H1 (cell line): ENCODE measurements around the gene PHYHD1. TPM values are rescaled to one million over a fixed set of nuclear protein-coding genes. Genes with fewer than 3 reads are reported as not detected.

ENCODE experiments used
- CTCF ChIA-PET: fragments of 300-600 bp; sonication (Branson Sonifier 250); formaldehyde crosslinking; loops from one replicate; lab custom pipeline; 2021; ENCODE audit not compliant: partially characterized antibody; lab: Charles Lee
- POLR2A ChIA-PET: fragments of 300-600 bp; sonication (Branson Sonifier 250); formaldehyde crosslinking; loops from one replicate; lab custom pipeline; 2021; ENCODE audit warnings: inconsistent platforms; ENCODE audit not compliant: partially characterized antibody; lab: Charles Lee
- DNase-seq, 2 experiments: peaks; one replicate each; pipeline versions ENCODE4 v3.0.0 to v3.0.0-alpha.2; 2010 to 2022; ENCODE audit warnings: low spot score in 2 of 2, low read depth in 1 of 2, mixed read lengths in 1 of 2
- FAIRE-seq: peaks from 2 replicates; lab custom pipeline; 2011; peaks lifted over from hg19 to GRCh38; lab: Jason Lieb, UNC
- H2AFZ ChIP-seq: 2 replicates; pipeline ENCODE4 v1.8.1; 2012; ENCODE audit warnings: low read length, inconsistent platforms
- H2AK5ac ChIP-seq: 2 replicates; pipeline ENCODE4 v1.6.1; 2013; ENCODE audit warnings: low read depth, low read length
- H2BK120ac ChIP-seq: replicated peaks from 2 replicates; pipeline ENCODE3; 2013; ENCODE audit warnings: low read depth, low read length, inconsistent platforms
- H2BK12ac ChIP-seq: 2 replicates; pipeline ENCODE4 v1.6.1; 2013; ENCODE audit warnings: low read depth, low read length
- H2BK15ac ChIP-seq: 2 replicates; pipeline ENCODE4 v1.6.1; 2013; ENCODE audit warnings: low read length
- H2BK20ac ChIP-seq: 2 replicates; pipeline ENCODE4 v1.6.1; 2013; ENCODE audit warnings: low read length
- H2BK5ac ChIP-seq: 2 replicates; pipeline ENCODE4 v1.6.1; 2013; ENCODE audit warnings: low read depth, low read length
- H3K14ac ChIP-seq: 2 replicates; pipeline ENCODE4 v1.6.1; 2013; ENCODE audit warnings: inconsistent platforms; ENCODE audit not compliant: insufficient read length
- H3K18ac ChIP-seq: 2 replicates; pipeline ENCODE4 v1.6.1; 2013; ENCODE audit warnings: low read length; ENCODE audit errors: extremely low read depth
- H3K23ac ChIP-seq: 2 replicates; pipeline ENCODE4 v1.6.1; 2013; ENCODE audit warnings: inconsistent platforms; ENCODE audit not compliant: insufficient read length
- H3K23me2 ChIP-seq: 2 replicates; pipeline ENCODE4 v1.6.1; 2013; ENCODE audit warnings: low read depth, low read length
- H3K27ac ChIP-seq: 2 replicates; pipeline ENCODE4 v1.6.1; 2011; ENCODE audit warnings: low read depth, low read length, inconsistent platforms
- H3K27me3 ChIP-seq, 4 experiments: replicated peaks in 1 of 4; 1 replicate in 1 of 4; 2 replicates in 3 of 4; pipeline versions ENCODE4 v1.6.1 to v1.8.1; 2011 to 2013; ENCODE audit warnings: low read length in 3 of 4, mild to moderate bottlenecking in 3 of 4, inconsistent platforms in 2 of 4, mixed read lengths in 2 of 4, moderate library complexity in 1 of 4; ENCODE audit not compliant: control insufficient read depth in 3 of 4, insufficient read depth in 3 of 4; ENCODE audit errors: extremely low read depth in 1 of 4
- H3K36me3 ChIP-seq, 4 experiments: 2 replicates each; pipeline versions ENCODE4 v1.6.1 to v1.8.1; 2011 to 2013; ENCODE audit warnings: mild to moderate bottlenecking in 4 of 4, low read length in 3 of 4, moderate library complexity in 2 of 4, control low read depth in 1 of 4, inconsistent platforms in 1 of 4; ENCODE audit not compliant: insufficient read depth in 4 of 4, control insufficient read depth in 2 of 4
- H3K4ac ChIP-seq: replicated peaks from 2 replicates; pipeline ENCODE3; 2013; ENCODE audit warnings: low read length, low read depth, mixed read lengths, inconsistent platforms; ENCODE audit not compliant: insufficient read length
- H3K4me1 ChIP-seq, 4 experiments: replicated peaks in 1 of 4; 1 replicate in 1 of 4; 2 replicates in 3 of 4; pipeline versions ENCODE4 v1.6.1 to v1.8.1; 2011 to 2013; ENCODE audit warnings: low read length in 3 of 4, inconsistent platforms in 2 of 4, mixed read lengths in 1 of 4; ENCODE audit not compliant: insufficient read depth in 4 of 4, control insufficient read depth in 3 of 4
- H3K4me2 ChIP-seq, 2 experiments: 2 replicates each; pipeline versions ENCODE4 v1.6.1 to v1.8.1; 2011 to 2013; ENCODE audit warnings: low read depth in 2 of 2, low read length in 2 of 2, control low read depth in 1 of 2, inconsistent platforms in 1 of 2, mild to moderate bottlenecking in 1 of 2; ENCODE audit not compliant: insufficient read depth in 1 of 2
- H3K4me3 ChIP-seq, 4 experiments: fragments of 200-600, 300-600 bp in 1 of 4; sonication (generic), shearing (Covaris generic), sonication (Bioruptor Twin) in 1 of 4; 2 replicates each; pipeline versions ENCODE4 v1.5.1 to v1.8.1; 2011 to 2016; ENCODE audit warnings: low read length in 4 of 4, low read depth in 3 of 4, control low read depth in 2 of 4, inconsistent platforms in 2 of 4, mild to moderate bottlenecking in 2 of 4, mixed read lengths in 1 of 4, moderate library complexity in 1 of 4; ENCODE audit not compliant: insufficient read depth in 2 of 4; ENCODE audit errors: extremely low read depth in 1 of 4
- H3K56ac ChIP-seq: replicated peaks from 2 replicates; pipeline ENCODE3; 2013; ENCODE audit warnings: low read depth, mild to moderate bottlenecking, mixed read lengths, low read length, inconsistent platforms; ENCODE audit not compliant: insufficient read length
- H3K79me1 ChIP-seq: 2 replicates; pipeline ENCODE4 v1.6.1; 2013; ENCODE audit warnings: low read depth, low read length, control low read depth
- H3K79me2 ChIP-seq, 2 experiments: 2 replicates each; pipeline versions ENCODE4 v1.6.1 to v1.8.1; 2012 to 2013; ENCODE audit warnings: low read length in 2 of 2, mild to moderate bottlenecking in 2 of 2, inconsistent platforms in 1 of 2; ENCODE audit not compliant: insufficient read depth in 2 of 2, control insufficient read depth in 1 of 2
- H3K9ac ChIP-seq, 4 experiments: replicated peaks in 1 of 4; 1 replicate in 1 of 4; 2 replicates in 3 of 4; pipeline versions ENCODE4 v1.6.1 to v1.8.1; 2011 to 2013; ENCODE audit warnings: low read depth in 3 of 4, low read length in 3 of 4, control low read depth in 2 of 4, mild to moderate bottlenecking in 2 of 4, moderate library complexity in 2 of 4, inconsistent platforms in 1 of 4; ENCODE audit errors: extremely low read depth in 1 of 4
- H3K9me3 ChIP-seq, 2 experiments: 2 replicates each; pipeline versions ENCODE4 v1.6.1 to v1.8.1; 2012 to 2013; ENCODE audit warnings: mild to moderate bottlenecking in 2 of 2, moderate library complexity in 2 of 2, control low read depth in 1 of 2, inconsistent platforms in 1 of 2, low read depth in 1 of 2, low read length in 1 of 2, mixed read lengths in 1 of 2; ENCODE audit not compliant: insufficient read depth in 2 of 2
- H4K20me1 ChIP-seq, 2 experiments: replicated peaks in 1 of 2; 2 replicates each; pipeline versions ENCODE3 to v1.8.1; 2011 to 2013; ENCODE audit warnings: inconsistent platforms in 2 of 2, low read length in 2 of 2, mild to moderate bottlenecking in 1 of 2; ENCODE audit not compliant: insufficient read depth in 2 of 2, control insufficient read depth in 1 of 2
- H4K5ac ChIP-seq: 2 replicates; pipeline ENCODE4 v1.6.1; 2013; ENCODE audit warnings: low read length, low read depth, mixed read lengths, inconsistent platforms; ENCODE audit not compliant: insufficient read length
- H4K8ac ChIP-seq: 2 replicates; pipeline ENCODE4 v1.8.0; 2013; ENCODE audit warnings: mild to moderate bottlenecking, moderate library complexity, low read length, inconsistent platforms; ENCODE audit not compliant: insufficient read depth; ENCODE audit errors: extremely low read depth
- H4K91ac ChIP-seq: replicated peaks from 2 replicates; pipeline ENCODE3; 2013; ENCODE audit warnings: low read length, mixed read lengths, inconsistent platforms; ENCODE audit not compliant: insufficient read length
- BACH1 ChIP-seq: IDR thresholded peaks from 2 replicates; pipeline ENCODE4 v1.6.1; 2012; ENCODE audit warnings: low read length, improper control_type of control experiment
- EP300 ChIP-seq, 2 experiments: IDR thresholded peaks; 1 replicate in 1 of 2; 2 replicates in 1 of 2; pipeline ENCODE4 v1.6.1; 2011 to 2012; ENCODE audit warnings: low read depth in 2 of 2, low read length in 2 of 2, mild to moderate bottlenecking in 2 of 2, borderline replicate concordance in 1 of 2, inconsistent platforms in 1 of 2, moderate library complexity in 1 of 2
- FOSL1 ChIP-seq: IDR thresholded peaks from 2 replicates; pipeline ENCODE4 v1.6.1; 2011; ENCODE audit warnings: mild to moderate bottlenecking, low read depth, low read length, moderate library complexity; ENCODE audit not compliant: insufficient read depth
- GABPA ChIP-seq: IDR thresholded peaks from 2 replicates; pipeline ENCODE4 v1.6.1; 2011; ENCODE audit warnings: mild to moderate bottlenecking, low read length, moderate library complexity, borderline replicate concordance; ENCODE audit not compliant: insufficient read depth
- HDAC2 ChIP-seq, 2 experiments: fragments of 300-600 bp in 1 of 2; sonication (generic) in 1 of 2; IDR thresholded peaks; 2 replicates each; pipeline ENCODE4 v1.6.1; 2011 to 2012; ENCODE audit warnings: low read depth in 2 of 2, low read length in 2 of 2, mild to moderate bottlenecking in 2 of 2, moderate library complexity in 2 of 2, borderline replicate concordance in 1 of 2, inconsistent platforms in 1 of 2
- MAFK ChIP-seq: IDR thresholded peaks from 2 replicates; pipeline ENCODE4 v1.6.1; 2012; ENCODE audit warnings: low read depth, mild to moderate bottlenecking, improper control_type of control experiment, low read length
- POLR2A ChIP-seq, 2 experiments: IDR thresholded peaks; 1 replicate in 1 of 2; 2 replicates in 1 of 2; pipeline ENCODE4 v1.6.1; 2011; ENCODE audit warnings: low read depth in 2 of 2, low read length in 2 of 2, mild to moderate bottlenecking in 2 of 2; ENCODE audit errors: control extremely low read depth in 1 of 2
- POU5F1 ChIP-seq: IDR thresholded peaks from 2 replicates; pipeline ENCODE4 v1.6.1; 2011; ENCODE audit warnings: low read depth, mild to moderate bottlenecking, low read length, moderate library complexity
- SAP30 ChIP-seq: fragments of 300-600 bp; sonication (generic); IDR thresholded peaks from 2 replicates; pipeline ENCODE4 v1.7.1; 2012; ENCODE audit warnings: low read length, moderate library complexity, mild to moderate bottlenecking, inconsistent platforms; ENCODE audit not compliant: insufficient read depth, insufficient replicate concordance
- WGBS, 2 experiments: shearing (Covaris generic) in 1 of 2; methylation state at CpG; one replicate each; pipeline versions ENCODE4 v1.1.6 to v1.1.7; 2013 to 2015; ENCODE audit warnings: low lambda C conversion rate in 2 of 2, mixed read lengths in 2 of 2, inconsistent platforms in 1 of 2, low coverage in 1 of 2, missing lambda C conversion rate in 1 of 2; ENCODE audit not compliant: insufficient replicate concordance in 2 of 2, insufficient coverage in 1 of 2, insufficient read length in 1 of 2; ENCODE audit errors: extremely low coverage in 1 of 2, missing lambda C conversion rate in 1 of 2; 5-methylcytosine and 5-hydroxymethylcytosine counted together
- polyA plus RNA-seq, 7 experiments: library from polyadenylated mRNA; depleted of rRNA in 3 of 7; stranded (reverse) in 5 of 7; unstranded in 2 of 7; fragments of >200 nt in 5 of 7; fragments of 200-250 nt in 2 of 7; gene quantifications; 1 replicate in 5 of 7; 2 replicates in 1 of 7; 4 replicates in 1 of 7; pipeline versions ENCODE4 v1.2.1 to v1.2.3, GENCODE V29; 2011 to 2013; ENCODE audit warnings: missing spikeins in 2 of 7, mixed read lengths in 2 of 7
- total RNA-seq: library from RNA; stranded (reverse); fragmentation: NEBNext Ultra II Directional; extraction: Animal tissue kit (Norgen Biotek cat#: 25700); gene quantifications from 2 replicates; pipeline ENCODE4 v1.2.1, GENCODE V29; 2021

PHYHD1 gene
- total and polyA plus RNA-seq, 2 of the 8 experiments (the other 6 are each of a cell fraction or from before 2014, with no cell fraction given), result 14.1 to 25.6 TPM

- H3K56ac ChIP-seq, result no peak overlapping the region
- no peak overlapping the region for H4K8ac ChIP-seq
- no peak overlapping the region for H3K18ac ChIP-seq
- POLR2A ChIA-PET, result no interaction called here
- H3K23ac ChIP-seq, result no peak overlapping the region
- H3K4ac ChIP-seq, result no peak overlapping the region
- 91% methylated on average over 4 of the region's 4 CpGs; no CpG with 5 or more reads in 1 of the 2 experiments for WGBS, 2 experiments
- H3K36me3 ChIP-seq, result peaks cover 13 to 68% (median 50%) of the 10 kb centered on the region in 4 experiments
- no peak overlapping the region for H2BK15ac ChIP-seq
- H3K14ac ChIP-seq, result no peak overlapping the region
- no peak overlapping the region for H2BK20ac ChIP-seq
- H4K5ac ChIP-seq, result no peak overlapping the region
- no peak overlapping the region for H3K27ac ChIP-seq
- no peaks in the 10 kb centered on the region for H4K20me1 ChIP-seq
- H3K79me1 ChIP-seq, result no peaks in the 10 kb centered on the region
- H3K9me3 ChIP-seq, result no peaks in the 10 kb centered on the region
- H3K23me2 ChIP-seq, result no peaks in the 10 kb centered on the region
- H3K4me1 ChIP-seq, result no peaks in the 10 kb centered on the region
- no peak overlapping the region for H3K9ac ChIP-seq
- H3K4me3 ChIP-seq, result no peak overlapping the region
- H2BK12ac ChIP-seq, result no peak overlapping the region
- FAIRE-seq (no peak), DNase-seq (no peak)
- H3K27me3 ChIP-seq, result no peaks in the 10 kb centered on the region
- H4K91ac ChIP-seq, result no peak overlapping the region
- no peak overlapping the region for H3K4me2 ChIP-seq
- no peaks in the 10 kb centered on the region for H3K79me2 ChIP-seq
- H2BK5ac ChIP-seq, result no peak overlapping the region
- TF ChIP-seq EP300 (IDR thresholded peaks at IDR 0.05; ENCODE audit: borderline replicate concordance in 1 of 2, low read depth in 2 of 2, low read length in 2 of 2) (no peak), BACH1 (no peak), POU5F1 (no peak), GABPA (no peak), HDAC2 (IDR thresholded peaks at IDR 0.05; ENCODE audit: borderline replicate concordance in 1 of 2, low read depth in 2 of 2, low read length in 2 of 2) (no peak), FOSL1 (no peak), MAFK (no peak), SAP30 (no peak), POLR2A (IDR thresholded peaks at IDR 0.05; ENCODE audit: control extremely low read depth in 1 of 2, low read depth in 2 of 2, low read length in 2 of 2) (no peak)
- H2AFZ ChIP-seq, result no peak overlapping the region
- CTCF ChIA-PET, result interaction anchor here (0.7 to 1.3 kb wide), 3 partner anchors 34 to 361 kb away, joined by 3 read pairs; no protein-coding TSS in a partner anchor
- no peak overlapping the region for H2BK120ac ChIP-seq
- no peak overlapping the region for H2AK5ac ChIP-seq
These were observed 52.2 kb downstream of the PHYHD1 start for GRCh38 chr9:128972956-128973355.
